Endodermal cell (in vitro differentiated cells): ENCODE data around the gene SLC25A22. TPM values are rescaled to one million over a fixed set of nuclear protein-coding genes. Genes with fewer than 3 reads are reported as not detected.

Experiments used
- DNase-seq: peaks from one replicate; pipeline ENCODE4 v3.0.0-alpha.2; 2017
- H3K27ac ChIP-seq: 2 replicates; pipeline ENCODE4 v1.5.1; 2013; ENCODE audit warnings: mild to moderate bottlenecking, low read depth, low read length, moderate library complexity
- H3K27me3 ChIP-seq: 2 replicates; pipeline ENCODE4 v1.6.1; 2013; ENCODE audit warnings: mild to moderate bottlenecking, low read length, moderate library complexity; ENCODE audit not compliant: insufficient read depth, control insufficient read depth, poor library complexity, severe bottlenecking
- H3K36me3 ChIP-seq: 2 replicates; pipeline ENCODE4 v1.7.0; 2013; ENCODE audit warnings: mild to moderate bottlenecking, low read length, moderate library complexity; ENCODE audit not compliant: control insufficient read depth, insufficient read depth
- H3K4me1 ChIP-seq: one replicate; pipeline ENCODE4 v1.7.0; 2013; ENCODE audit warnings: low read length; ENCODE audit not compliant: control insufficient read depth, insufficient read depth
- H3K4me3 ChIP-seq: 2 replicates; pipeline ENCODE4 v1.5.1; 2013; ENCODE audit warnings: mild to moderate bottlenecking, low read length, moderate library complexity
- H3K9ac ChIP-seq: 2 replicates; pipeline ENCODE4 v1.6.1; 2013; ENCODE audit warnings: mild to moderate bottlenecking, low read length, moderate library complexity; ENCODE audit not compliant: poor library complexity, severe bottlenecking; ENCODE audit errors: extremely low read depth
- H3K9me3 ChIP-seq: 2 replicates; pipeline ENCODE4 v1.6.1; 2013; ENCODE audit warnings: mild to moderate bottlenecking, low read length, moderate library complexity; ENCODE audit not compliant: control insufficient read depth
- H3K27ac Mint-ChIP-seq: 2 replicates; pipeline ENCODE4 v1.8.0; 2020; ENCODE audit warnings: mixed read lengths
- H3K27me3 Mint-ChIP-seq: 2 replicates; pipeline ENCODE4 v1.8.0; 2021; ENCODE audit warnings: mild to moderate bottlenecking, mixed read lengths; ENCODE audit not compliant: insufficient read depth
- H3K36me3 Mint-ChIP-seq: 2 replicates; pipeline ENCODE4 v1.8.0; 2020; ENCODE audit warnings: low read depth, mixed read lengths
- H3K4me1 Mint-ChIP-seq: 2 replicates; pipeline ENCODE4 v1.8.0; 2020; ENCODE audit warnings: mixed read lengths
- H3K4me3 Mint-ChIP-seq: 2 replicates; pipeline ENCODE4 v1.8.0; 2020; ENCODE audit warnings: mild to moderate bottlenecking, moderate library complexity, mixed read lengths
- H3K9me3 Mint-ChIP-seq: 2 replicates; pipeline ENCODE4 v1.8.0; 2020; ENCODE audit warnings: mild to moderate bottlenecking, mixed read lengths
- WGBS, 2 experiments: methylation state at CpG; one replicate each; pipeline versions ENCODE4 v1.1.5 to v1.1.7; 2013; ENCODE audit warnings: missing lambda C conversion rate in 2 of 2, mixed read lengths in 1 of 2; ENCODE audit not compliant: insufficient coverage in 1 of 2, insufficient read length in 1 of 2; 5-methylcytosine and 5-hydroxymethylcytosine counted together
- total RNA-seq, 2 donors: library from RNA; stranded (reverse); fragmentation: NEBNext Ultra II Directional in 1 of 2; extraction: Animal tissue kit (Norgen Biotek cat#: 25700) in 1 of 2; gene quantifications; 2 replicates in 1 of 2; 3 replicates in 1 of 2; pipeline ENCODE4 v1.2.1, GENCODE V29; 2021
- TF ChIP-seq, protein P1 (sequence below): fragments of 200-600 bp; sonication (generic); conservative IDR thresholded peaks from 2 replicates; pipeline ENCODE4 v1.5.0; 2021; ENCODE audit warnings: antibody characterized with exemption, mild to moderate bottlenecking

SLC25A22 gene
- total RNA-seq, 2 donors from 2014 or later = 46.5 to 56.2 TPM

DNA sequence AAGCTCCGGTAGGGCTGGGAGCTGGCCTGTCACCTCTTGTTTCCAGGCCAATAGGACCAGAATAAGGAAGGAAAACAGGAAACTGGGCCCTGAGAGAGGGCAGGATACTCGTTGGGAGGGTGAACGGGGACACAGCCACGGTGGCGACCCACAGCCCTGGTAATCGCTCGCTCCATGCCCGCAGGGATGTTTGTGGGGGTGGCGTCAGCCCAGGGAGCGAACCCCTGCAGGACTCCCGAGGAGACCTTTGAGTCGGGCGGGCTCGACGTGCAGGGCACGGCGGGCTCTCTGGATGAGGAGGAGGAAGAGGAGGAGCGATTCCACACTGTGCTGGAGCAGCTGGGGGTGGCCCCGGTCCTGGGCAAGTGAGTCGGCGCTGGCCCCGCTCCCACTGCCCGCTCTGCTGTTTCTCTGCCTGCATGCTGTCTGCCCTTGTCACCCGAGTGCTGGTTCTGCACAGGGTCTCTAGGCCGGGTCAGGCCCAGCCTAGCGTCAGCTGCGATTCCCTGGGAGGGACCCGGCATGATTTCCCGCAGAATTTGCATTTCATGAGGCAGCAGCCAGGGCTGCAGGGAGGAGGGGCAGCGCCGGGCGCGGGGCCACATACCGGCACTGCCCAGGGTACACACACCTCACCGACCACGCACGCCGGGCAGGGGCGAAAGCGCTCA lies 31.2 kb upstream of the SLC25A22 start:
- TF ChIP-seq, protein P1, sequence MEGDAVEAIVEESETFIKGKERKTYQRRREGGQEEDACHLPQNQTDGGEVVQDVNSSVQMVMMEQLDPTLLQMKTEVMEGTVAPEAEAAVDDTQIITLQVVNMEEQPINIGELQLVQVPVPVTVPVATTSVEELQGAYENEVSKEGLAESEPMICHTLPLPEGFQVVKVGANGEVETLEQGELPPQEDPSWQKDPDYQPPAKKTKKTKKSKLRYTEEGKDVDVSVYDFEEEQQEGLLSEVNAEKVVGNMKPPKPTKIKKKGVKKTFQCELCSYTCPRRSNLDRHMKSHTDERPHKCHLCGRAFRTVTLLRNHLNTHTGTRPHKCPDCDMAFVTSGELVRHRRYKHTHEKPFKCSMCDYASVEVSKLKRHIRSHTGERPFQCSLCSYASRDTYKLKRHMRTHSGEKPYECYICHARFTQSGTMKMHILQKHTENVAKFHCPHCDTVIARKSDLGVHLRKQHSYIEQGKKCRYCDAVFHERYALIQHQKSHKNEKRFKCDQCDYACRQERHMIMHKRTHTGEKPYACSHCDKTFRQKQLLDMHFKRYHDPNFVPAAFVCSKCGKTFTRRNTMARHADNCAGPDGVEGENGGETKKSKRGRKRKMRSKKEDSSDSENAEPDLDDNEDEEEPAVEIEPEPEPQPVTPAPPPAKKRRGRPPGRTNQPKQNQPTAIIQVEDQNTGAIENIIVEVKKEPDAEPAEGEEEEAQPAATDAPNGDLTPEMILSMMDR = no peak
- H3K27me3 Mint-ChIP-seq = peaks cover 50% of the 10 kb centered on the region
- no peak overlapping the region for H3K9ac ChIP-seq
- 14 to 25% methylated on average over 9 to 39 of the region's 40 CpGs for WGBS, 2 experiments
- H3K9me3 Mint-ChIP-seq = no peaks in the 10 kb centered on the region
- H3K9me3 ChIP-seq = no peaks in the 10 kb centered on the region
- H3K27ac ChIP-seq = no peak overlapping the region
- peaks cover 7% of the 10 kb centered on the region for H3K36me3 Mint-ChIP-seq
- H3K4me1 ChIP-seq = peaks cover 18% of the 10 kb centered on the region
- H3K36me3 ChIP-seq = no peaks in the 10 kb centered on the region
- H3K4me3 Mint-ChIP-seq = peak overlapping the region; percentile 59
- DNase-seq = peak; percentile 76
- no peak overlapping the region for H3K27ac Mint-ChIP-seq
- H3K4me1 Mint-ChIP-seq = peaks cover 24% of the 10 kb centered on the region
- peak overlapping the region; percentile 66 for H3K4me3 ChIP-seq
- peaks cover 66% of the 10 kb centered on the region for H3K27me3 ChIP-seq

DNA sequence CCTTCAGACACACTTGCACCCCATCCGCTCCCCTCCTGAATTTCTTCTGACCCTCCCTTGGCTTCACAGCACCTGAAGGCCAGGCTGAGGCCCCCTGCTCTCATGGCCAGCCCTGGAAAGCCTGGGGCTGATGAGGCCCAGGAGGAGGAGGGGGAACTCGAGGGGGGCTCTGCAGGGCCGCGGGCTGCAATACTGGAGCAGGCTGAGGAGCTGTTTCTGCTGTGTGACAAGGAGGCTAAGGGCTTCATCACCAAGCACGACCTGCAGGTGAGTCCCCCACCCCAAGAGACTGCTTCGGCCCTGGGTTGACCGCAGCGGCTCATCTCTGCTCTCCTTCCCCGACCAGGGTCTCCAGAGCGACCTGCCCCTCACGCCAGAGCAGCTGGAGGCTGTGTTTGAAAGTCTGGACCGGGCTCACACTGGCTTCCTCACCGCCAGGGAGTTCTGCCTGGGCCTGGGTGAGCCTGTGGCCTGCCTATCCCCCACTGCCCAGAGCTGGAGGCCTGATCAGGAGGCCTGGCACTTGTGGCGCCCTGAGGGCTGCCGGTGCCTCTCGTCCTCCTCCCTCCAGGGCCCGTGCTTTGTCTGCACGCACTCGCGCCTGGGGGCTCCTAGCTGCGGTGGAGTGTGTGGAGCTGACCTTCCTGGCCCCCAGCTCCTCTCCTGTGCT lies 30.6 kb upstream of the SLC25A22 start:
- H3K9me3 ChIP-seq = no peaks in the 10 kb centered on the region
- H3K4me3 ChIP-seq = no peak overlapping the region
- peaks cover 66% of the 10 kb centered on the region for H3K27me3 ChIP-seq
- 56 to 69% methylated on average over 15 to 21 of the region's 21 CpGs for WGBS, 2 experiments
- Mint-ChIP-seq H3K4me3 (peak overlapping the region; percentile 59), H3K27me3 (peaks cover 50% of the 10 kb centered on the region), H3K9me3 (no peaks in the 10 kb centered on the region), H3K4me1 (peaks cover 24% of the 10 kb centered on the region), H3K36me3 (peaks cover 7% of the 10 kb centered on the region), H3K27ac (no peak overlapping the region)
- no peak overlapping the region for H3K9ac ChIP-seq
- TF ChIP-seq, protein P1 = no peak
- H3K36me3 ChIP-seq = no peaks in the 10 kb centered on the region
- peak; percentile 70 for DNase-seq
- H3K4me1 ChIP-seq = peaks cover 18% of the 10 kb centered on the region
- H3K27ac ChIP-seq = peak overlapping the region; percentile 49

DNA sequence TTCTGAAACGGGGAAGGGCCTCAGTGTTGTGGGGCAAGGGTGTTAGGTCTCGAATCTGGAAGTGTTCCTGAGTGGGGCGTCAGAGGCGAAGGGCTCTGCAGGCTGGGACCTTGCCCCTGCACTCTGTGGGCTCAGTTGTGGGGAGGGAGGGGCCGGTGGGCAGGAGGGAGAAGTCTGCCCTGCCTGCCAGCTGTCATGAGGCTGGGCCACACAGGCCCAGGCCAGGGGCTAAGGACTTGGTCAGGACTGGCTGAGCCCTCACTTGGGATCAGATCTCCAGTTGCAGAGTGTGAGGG lies 29.8 kb upstream of the SLC25A22 start, which contains the start of gene CRACR2B:
TSS of gene CRACR2B (plus strand) at position 23 of the 296 bp plus-strand sequence. CDS start 689 bp downstream, outside the sequence.
- Histone ChIP-seq H3K9me3 (no peaks in the 10 kb centered on the region), H3K4me1 (peaks cover 18% of the 10 kb centered on the region), H3K27me3 (peaks cover 66% of the 10 kb centered on the region), H3K27ac (peak within 1 kb of the TSS; percentile 49), H3K36me3 (no peaks in the 10 kb centered on the region), H3K9ac (no peak within 1 kb of the TSS), H3K4me3 (peak within 1 kb of the TSS; percentile 68)
- WGBS, 2 experiments = 42 to 54% methylated on average over 4 to 5 of the region's 5 CpGs
- H3K9me3 Mint-ChIP-seq = no peaks in the 10 kb centered on the region
- H3K4me3 Mint-ChIP-seq = peak within 1 kb of the TSS; percentile 69
- no peak for DNase-seq
- TF ChIP-seq, protein P1 = no peak
- H3K27me3 Mint-ChIP-seq = peaks cover 50% of the 10 kb centered on the region
- H3K4me1 Mint-ChIP-seq = peaks cover 24% of the 10 kb centered on the region
- H3K36me3 Mint-ChIP-seq = peaks cover 9% of the 10 kb centered on the region
- H3K27ac Mint-ChIP-seq = peak within 1 kb of the TSS; percentile 90
